ENCODE results near the gene NPR2. TPM values are rescaled to one million over a fixed set of nuclear protein-coding genes. Genes with fewer than 3 reads are reported as not detected.

The NPR2 gene
- total RNA-seq, 2 experiments from 2014 or later, result 10.8 to 11.1 TPM

DNA sequence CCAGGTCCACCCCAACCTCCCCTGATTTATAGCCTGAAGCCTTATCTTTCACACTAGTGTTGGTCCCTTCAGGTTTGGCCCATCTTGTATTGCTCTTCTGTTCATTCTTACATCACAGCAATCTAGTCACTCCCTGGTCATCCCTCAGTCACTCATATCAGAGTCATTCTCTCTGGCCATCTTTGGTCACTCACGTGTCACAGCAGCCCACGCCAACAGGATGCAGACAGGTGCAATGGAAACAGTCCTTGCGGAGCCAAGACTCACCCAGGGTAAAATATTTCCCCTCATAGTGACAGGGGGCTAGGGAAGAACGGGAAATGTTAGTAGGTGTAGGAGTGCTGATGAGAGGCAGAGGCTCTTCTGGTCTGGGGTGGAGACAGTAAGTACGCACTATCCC is 37.9 kb upstream of the NPR2 start:
- ATAC-seq (no peak), DNase-seq (no peak)
- H3K36me3 Mint-ChIP-seq (ENCODE audit: low read depth), result peaks cover 21% of the 10 kb centered on the region
- no peak overlapping the region for H3K4me3 Mint-ChIP-seq
- ChIA-PET CTCF (interaction anchor here (1.4 to 4.5 kb wide), 3 partner anchors 19 to 65 kb away, joined by 3 to 61 read pairs (median 4); partner anchors contain the start of genes CREB3 and TLN1), POLR2A (interaction anchor here (1.1 kb wide), 1 partner anchor 57 kb away, joined by 3 read pairs; no protein-coding TSS in a partner anchor)
- no peaks in the 10 kb centered on the region for H3K9me3 Mint-ChIP-seq (ENCODE audit: insufficient read depth)
- peaks cover 34% of the 10 kb centered on the region for H3K4me1 Mint-ChIP-seq (ENCODE audit: low read depth)
- no peak overlapping the region for H3K27ac Mint-ChIP-seq
- no peaks in the 10 kb centered on the region for H3K27me3 Mint-ChIP-seq (ENCODE audit: low read depth)

DNA sequence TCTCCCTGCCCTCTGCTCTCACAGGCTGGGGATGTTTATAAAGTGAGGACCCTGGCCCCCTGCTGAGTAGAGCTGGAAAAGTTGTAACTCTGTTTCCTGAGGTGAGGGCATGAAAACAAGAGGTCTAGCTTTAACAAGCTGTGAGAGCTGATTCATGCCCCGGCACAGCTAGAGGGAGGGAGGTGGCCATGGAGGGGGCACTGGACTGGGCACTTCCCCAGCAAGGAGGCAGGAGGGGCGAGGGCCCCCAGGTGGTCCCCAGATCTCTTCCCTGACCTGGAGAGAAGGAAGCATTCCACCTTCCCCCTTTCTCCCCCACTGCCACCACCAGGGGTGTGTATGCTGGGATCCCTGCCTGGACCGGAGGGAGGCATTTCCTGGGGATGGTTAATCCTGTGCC is 37.1 kb upstream of the NPR2 start, which contains the start of gene MSMP:
Gene MSMP, minus strand, starts transcription at position 13 of the 400 bp plus-strand sequence. CDS start 147 bp downstream, outside the sequence.
- POLR2A ChIA-PET, result no interaction called here

DNA sequence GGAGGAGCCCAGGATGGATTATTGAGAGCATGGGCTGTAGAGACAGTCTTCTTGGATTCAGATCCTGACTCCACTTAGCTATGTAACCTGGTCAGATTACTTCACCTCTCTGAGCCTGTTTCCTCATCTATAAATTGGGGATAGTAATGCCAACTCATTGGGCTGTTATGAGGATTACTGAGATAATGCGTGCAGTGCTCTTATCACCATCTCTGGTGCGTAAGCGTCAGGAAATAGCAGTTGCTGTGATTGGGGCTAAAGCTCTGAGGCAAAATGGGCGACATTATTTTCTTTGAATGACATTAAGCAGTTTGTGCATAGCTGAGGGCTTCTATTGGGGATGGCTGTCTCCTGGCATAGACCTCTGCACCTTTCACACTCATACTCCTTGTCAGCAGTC is 36.3 kb upstream of the NPR2 start:
- H3K27ac Mint-ChIP-seq, result no peak overlapping the region
- peaks cover 43% of the 10 kb centered on the region for H3K4me1 Mint-ChIP-seq (ENCODE audit: low read depth)
- DNase-seq (no peak), ATAC-seq (no peak)
- H3K4me3 Mint-ChIP-seq, result no peak overlapping the region
- ChIA-PET POLR2A (no interaction called here), CTCF (interaction anchor here (1.1 to 4.5 kb wide), 10 partner anchors 9 to 127 kb away, joined by 3 to 61 read pairs (median 10); partner anchors contain the start of genes CREB3, HINT2, SPAG8 and TLN1)
- H3K27me3 Mint-ChIP-seq (ENCODE audit: low read depth), result no peaks in the 10 kb centered on the region
- no peaks in the 10 kb centered on the region for H3K9me3 Mint-ChIP-seq (ENCODE audit: insufficient read depth)
- peaks cover 29% of the 10 kb centered on the region for H3K36me3 Mint-ChIP-seq (ENCODE audit: low read depth)

More for the DNA sequence above, 37.1 kb upstream of the NPR2 start, which contains the start of gene MSMP:
- Mint-ChIP-seq H3K9me3 (ENCODE audit: insufficient read depth) (no peaks in the 10 kb centered on the region), H3K36me3 (ENCODE audit: low read depth) (peaks cover 27% of the 10 kb centered on the region), H3K27ac (no peak within 1 kb of the TSS), H3K4me3 (no peak within 1 kb of the TSS), H3K4me1 (ENCODE audit: low read depth) (peaks cover 41% of the 10 kb centered on the region), H3K27me3 (ENCODE audit: low read depth) (no peaks in the 10 kb centered on the region)
- CTCF ChIA-PET, result interaction anchor here (1.5 to 4.5 kb wide), 3 partner anchors 14 to 25 kb away, joined by 3 to 61 read pairs (median 4); partner anchors contain the start of genes CREB3 and TLN1
- DNase-seq, result no peak
- ATAC-seq, result no peak

DNA sequence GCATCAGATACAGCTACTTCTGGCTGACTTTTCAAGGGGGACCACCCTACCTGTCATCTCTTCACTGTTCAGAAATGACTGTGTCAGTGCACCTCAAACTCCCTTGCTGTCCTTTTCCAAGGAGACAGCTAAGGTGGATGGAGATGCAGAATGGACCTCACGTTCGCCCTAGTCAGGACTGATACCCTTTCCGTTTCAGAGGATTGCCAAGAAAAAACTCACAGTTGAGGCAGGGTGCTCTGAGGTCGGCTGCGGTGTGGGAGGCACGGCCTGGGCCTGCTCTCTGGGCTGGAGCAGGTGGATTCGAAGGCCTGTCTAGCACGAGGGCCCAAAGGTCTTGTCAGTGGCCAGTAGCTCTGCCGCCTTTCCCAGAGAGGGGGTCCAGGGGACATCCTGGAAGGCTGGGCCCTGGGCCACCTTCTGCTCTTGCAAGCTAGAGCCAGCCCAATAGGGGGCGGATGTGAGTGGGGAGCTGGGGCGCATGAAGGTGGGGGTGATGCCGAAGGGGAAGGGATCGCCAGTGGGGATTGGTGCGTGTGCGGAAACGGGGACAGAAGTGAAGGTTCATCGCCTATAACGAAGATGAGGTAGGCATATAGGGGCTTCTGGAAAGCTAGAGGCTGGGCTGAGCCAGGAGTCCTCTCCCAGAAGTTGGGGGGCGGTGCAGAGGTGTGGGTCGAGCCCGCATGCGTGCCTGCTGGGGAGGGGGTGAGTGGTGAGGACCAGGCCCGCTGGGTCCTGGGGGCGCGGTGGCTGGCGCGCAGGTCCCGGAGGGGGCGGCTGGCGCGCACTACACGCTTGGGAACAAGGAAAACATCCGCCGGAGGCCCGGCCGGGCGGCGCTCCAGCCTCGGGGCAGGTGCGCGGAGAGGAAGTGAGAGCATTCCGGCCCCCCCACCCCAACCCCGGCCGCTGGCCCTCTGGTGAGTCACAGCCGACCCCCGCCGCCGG is 34.8 kb upstream of the NPR2 start:
- Mint-ChIP-seq H3K27ac (peak overlapping the region; percentile 94), H3K4me1 (ENCODE audit: low read depth) (peaks cover 35% of the 10 kb centered on the region), H3K4me3 (peak overlapping the region; percentile 87), H3K9me3 (ENCODE audit: insufficient read depth) (no peaks in the 10 kb centered on the region), H3K27me3 (ENCODE audit: low read depth) (no peaks in the 10 kb centered on the region), H3K36me3 (ENCODE audit: low read depth) (peaks cover 27% of the 10 kb centered on the region)
- ATAC-seq (peak; percentile 87), DNase-seq (peak; percentile 87)
- POLR2A ChIA-PET, result interaction anchor here (0.8 kb wide), 1 partner anchor 16 kb away, joined by 3 read pairs; no protein-coding TSS in a partner anchor
- CTCF ChIA-PET, result interaction anchor here (0.7 to 4.5 kb wide), 32 partner anchors 8 to 146 kb away, joined by 3 to 61 read pairs (median 6); partner anchors contain the start of genes ARHGEF39, CCDC107, CREB3 and GBA2

DNA sequence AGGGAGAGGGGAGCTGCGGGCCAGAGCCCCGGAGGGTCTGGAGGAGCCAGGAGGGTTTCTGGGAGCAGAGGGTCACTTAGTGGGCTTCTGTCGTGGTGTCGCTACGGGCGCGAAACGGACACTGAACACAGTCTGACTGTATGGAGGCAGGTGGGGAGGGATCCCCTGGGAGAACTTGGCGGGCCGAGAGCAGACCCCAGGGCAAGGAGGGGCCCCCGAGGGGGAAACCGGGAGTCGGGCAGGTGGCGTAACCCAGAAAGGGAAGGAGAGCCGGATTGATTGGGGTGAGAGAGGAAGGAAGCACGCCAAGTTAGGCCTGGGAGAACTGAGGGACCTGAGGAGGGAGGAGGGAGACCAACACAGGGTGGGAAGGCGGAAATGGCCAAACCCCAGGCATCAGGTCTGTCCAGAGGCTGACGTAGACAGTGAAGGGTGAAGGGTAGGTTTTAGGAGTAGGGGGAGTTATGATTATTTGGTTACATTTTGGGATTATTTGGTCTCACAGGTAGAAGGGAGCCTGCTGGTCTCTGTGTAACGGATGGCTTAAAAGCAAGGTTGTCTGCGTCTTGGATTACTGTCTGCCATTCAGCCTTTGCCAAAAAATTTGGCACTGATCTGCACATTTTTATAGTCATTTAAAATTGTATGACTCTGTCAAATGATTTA is 34.0 kb upstream of the NPR2 start:
- Mint-ChIP-seq H3K27ac (peak overlapping the region; percentile 91), H3K9me3 (ENCODE audit: insufficient read depth) (no peaks in the 10 kb centered on the region), H3K27me3 (ENCODE audit: low read depth) (no peaks in the 10 kb centered on the region), H3K4me3 (peak overlapping the region; percentile 87), H3K36me3 (ENCODE audit: low read depth) (peaks cover 21% of the 10 kb centered on the region), H3K4me1 (ENCODE audit: low read depth) (peaks cover 35% of the 10 kb centered on the region)
- DNase-seq, result peak; percentile 37
- CTCF ChIA-PET, result interaction anchor here (0.7 to 4.5 kb wide), 25 partner anchors 7 to 125 kb away, joined by 3 to 61 read pairs (median 6); partner anchors contain the start of genes ARHGEF39, CCDC107, CREB3 and GBA2
- POLR2A ChIA-PET, result no interaction called here
- ATAC-seq, result peak; percentile 48

DNA sequence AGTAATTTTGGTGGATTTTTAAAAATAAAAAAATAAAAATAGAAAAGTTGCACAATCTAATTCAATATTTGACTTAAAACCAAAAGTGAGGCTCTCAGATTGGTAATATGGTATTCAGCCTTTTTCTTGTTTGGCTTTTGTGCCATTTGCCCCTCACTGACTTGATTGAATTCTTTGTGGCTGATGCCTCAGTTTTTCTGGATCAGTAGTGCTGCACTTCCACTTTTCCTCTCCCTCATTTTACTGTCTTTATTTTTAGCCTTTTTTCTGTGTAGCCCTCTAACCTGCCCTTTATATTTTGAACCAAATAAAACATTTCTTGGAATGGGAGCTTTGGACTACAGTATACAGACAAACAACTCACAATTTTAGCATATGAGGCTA is 33.5 kb upstream of the NPR2 start:
- no peak for ATAC-seq
- POLR2A ChIA-PET, result no interaction called here
- Mint-ChIP-seq H3K27ac (peak overlapping the region; percentile 17), H3K4me1 (ENCODE audit: low read depth) (peaks cover 35% of the 10 kb centered on the region), H3K9me3 (ENCODE audit: insufficient read depth) (no peaks in the 10 kb centered on the region), H3K4me3 (peak overlapping the region; percentile 87), H3K27me3 (ENCODE audit: low read depth) (no peaks in the 10 kb centered on the region), H3K36me3 (ENCODE audit: low read depth) (peaks cover 18% of the 10 kb centered on the region)
- CTCF ChIA-PET, result interaction anchor here (1.4 to 3.0 kb wide), 3 partner anchors 8 to 124 kb away, joined by 3 to 7 read pairs (median 6); no protein-coding TSS in a partner anchor
- DNase-seq, result no peak

DNA sequence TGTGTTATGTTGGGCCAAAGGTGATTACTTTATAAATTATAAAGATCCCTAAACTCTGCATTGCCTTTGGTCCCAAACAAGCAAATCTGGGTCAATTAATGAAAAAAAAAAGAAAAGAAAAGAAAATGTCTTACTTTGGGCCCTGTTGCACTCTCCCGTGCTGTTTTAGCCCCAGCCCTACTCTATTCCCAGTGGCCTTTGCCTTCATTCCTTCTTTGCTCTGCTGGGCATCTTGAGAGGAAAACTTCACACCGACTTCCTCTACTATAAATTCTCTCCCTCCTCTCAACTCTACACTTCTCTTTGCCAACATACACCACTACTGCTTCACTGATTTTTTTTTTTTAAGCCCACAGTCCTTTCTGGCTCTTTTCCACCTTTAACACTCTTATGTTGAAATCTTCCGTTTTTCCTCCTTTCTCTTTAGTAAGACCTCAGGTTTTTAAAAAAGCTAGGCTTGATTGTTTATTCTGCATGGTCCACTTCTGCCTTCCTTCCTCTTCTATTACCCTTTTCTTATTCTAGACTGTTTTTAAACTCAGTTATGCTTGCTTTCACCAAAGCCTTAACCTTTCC is 32.8 kb upstream of the NPR2 start:
- H3K27ac Mint-ChIP-seq, result peak overlapping the region; percentile 7
- ChIA-PET POLR2A (no interaction called here), CTCF (interaction anchor here (1.4 to 3.0 kb wide), 3 partner anchors 9 to 123 kb away, joined by 3 to 7 read pairs (median 6); no protein-coding TSS in a partner anchor)
- H3K4me3 Mint-ChIP-seq, result peak overlapping the region; percentile 55
- ATAC-seq (no peak), DNase-seq (no peak)
- H3K36me3 Mint-ChIP-seq (ENCODE audit: low read depth), result peaks cover 19% of the 10 kb centered on the region
- H3K9me3 Mint-ChIP-seq (ENCODE audit: insufficient read depth), result no peaks in the 10 kb centered on the region
- peaks cover 37% of the 10 kb centered on the region for H3K4me1 Mint-ChIP-seq (ENCODE audit: low read depth)
- no peaks in the 10 kb centered on the region for H3K27me3 Mint-ChIP-seq (ENCODE audit: low read depth)

DNA sequence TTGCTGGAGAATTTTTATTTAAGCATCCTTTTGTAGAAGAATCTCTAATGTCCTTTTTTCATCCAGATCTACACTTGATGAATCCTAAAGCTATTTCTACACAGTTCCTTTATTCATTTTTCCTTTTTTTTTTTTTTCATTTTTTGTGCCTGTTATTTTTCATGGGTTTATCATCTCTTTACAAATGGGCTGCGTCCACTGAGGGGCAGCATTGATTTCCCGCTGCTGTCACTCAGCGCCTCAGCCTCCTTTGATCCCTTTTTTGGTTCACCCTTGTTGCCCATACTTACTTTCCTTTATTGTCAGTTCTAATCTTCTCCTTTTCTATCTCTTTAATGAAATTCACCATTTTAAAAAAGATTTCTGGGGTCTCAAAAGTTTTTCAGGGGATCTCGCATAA is 31.6 kb upstream of the NPR2 start:
- POLR2A ChIA-PET, result interaction anchor here (0.6 to 2.0 kb wide), 3 partner anchors 10 to 225 kb away, joined by 3 to 6 read pairs (median 3); partner anchors contain the start of genes GBA2 and RGP1
- no peaks in the 10 kb centered on the region for H3K27me3 Mint-ChIP-seq (ENCODE audit: low read depth)
- ATAC-seq (no peak), DNase-seq (no peak)
- no peak overlapping the region for H3K4me3 Mint-ChIP-seq
- H3K9me3 Mint-ChIP-seq (ENCODE audit: insufficient read depth), result no peaks in the 10 kb centered on the region
- CTCF ChIA-PET, result interaction anchor here (0.6 to 3.0 kb wide), 4 partner anchors 11 to 250 kb away, joined by 3 to 7 read pairs (median 4); partner anchors contain the start of genes GBA2 and RGP1
- no peak overlapping the region for H3K27ac Mint-ChIP-seq
- peaks cover 37% of the 10 kb centered on the region for H3K4me1 Mint-ChIP-seq (ENCODE audit: low read depth)
- peaks cover 16% of the 10 kb centered on the region for H3K36me3 Mint-ChIP-seq (ENCODE audit: low read depth)

DNA sequence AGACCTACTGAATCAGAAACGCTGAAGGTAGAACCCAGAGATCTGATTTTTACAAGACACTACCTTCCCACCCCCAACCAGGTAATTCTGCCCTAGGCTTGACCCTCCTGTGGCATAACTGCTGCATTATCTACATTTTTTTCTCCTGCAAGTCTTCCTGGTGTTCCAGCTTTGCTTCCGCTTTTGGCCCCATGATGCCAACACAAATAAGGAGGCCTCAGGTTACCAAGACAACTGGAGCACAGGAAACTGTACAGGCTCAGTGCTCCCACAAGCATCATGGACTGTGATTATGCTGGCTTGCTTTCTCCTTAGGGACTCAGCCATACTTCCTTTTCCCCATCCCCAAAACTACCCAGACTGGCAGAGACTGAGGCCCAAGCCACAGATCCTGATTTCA is 30.7 kb upstream of the NPR2 start:
- DNase-seq (no peak), ATAC-seq (no peak)
- Mint-ChIP-seq H3K4me3 (no peak overlapping the region), H3K27me3 (ENCODE audit: low read depth) (no peaks in the 10 kb centered on the region), H3K36me3 (ENCODE audit: low read depth) (peaks cover 16% of the 10 kb centered on the region), H3K27ac (no peak overlapping the region), H3K9me3 (ENCODE audit: insufficient read depth) (no peaks in the 10 kb centered on the region), H3K4me1 (ENCODE audit: low read depth) (peaks cover 36% of the 10 kb centered on the region)
- CTCF ChIA-PET, result interaction anchor here (0.8 to 3.0 kb wide), 6 partner anchors 10 to 121 kb away, joined by 3 to 12 read pairs (median 4); partner anchors contain the start of genes GBA2 and RGP1
- POLR2A ChIA-PET, result interaction anchor here (1.4 to 2.0 kb wide), 2 partner anchors 11 to 24 kb away, joined by 3 to 6 read pairs; partner anchors contain the start of genes GBA2 and RGP1

DNA sequence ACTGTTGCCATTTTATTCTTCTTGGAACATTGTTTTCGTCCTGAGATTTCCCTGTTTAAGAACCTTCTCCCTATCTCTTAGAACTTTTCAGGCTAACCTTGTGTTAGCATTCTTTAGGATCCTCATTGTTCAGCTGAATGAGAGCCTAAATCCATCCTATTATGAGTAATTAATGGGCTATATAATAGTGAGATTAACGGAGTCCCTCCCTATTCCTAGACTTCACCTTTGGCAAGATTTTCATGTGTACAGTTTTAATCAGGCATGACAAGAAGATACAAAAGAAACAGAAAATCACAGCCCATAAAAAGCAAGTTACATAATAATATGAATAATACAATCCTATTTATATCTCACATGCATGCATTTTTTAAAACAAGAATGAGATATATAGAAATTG is 28.2 kb upstream of the NPR2 start:
- Mint-ChIP-seq H3K4me3 (no peak overlapping the region), H3K27ac (no peak overlapping the region), H3K27me3 (ENCODE audit: low read depth) (no peaks in the 10 kb centered on the region), H3K9me3 (ENCODE audit: insufficient read depth) (no peaks in the 10 kb centered on the region), H3K36me3 (ENCODE audit: low read depth) (peaks cover 14% of the 10 kb centered on the region), H3K4me1 (ENCODE audit: low read depth) (peaks cover 18% of the 10 kb centered on the region)
- ATAC-seq, result no peak
- ChIA-PET POLR2A (interaction anchor here (0.6 to 0.7 kb wide), 3 partner anchors 25 to 1530 kb away, joined by 3 to 4 read pairs (median 3); no protein-coding TSS in a partner anchor), CTCF (interaction anchor here (0.6 to 1.5 kb wide), 7 partner anchors 14 to 194 kb away, joined by 3 to 5 read pairs (median 3); partner anchors contain the start of genes CREB3, GBA2, RGP1 and TLN1)
- DNase-seq, result no peak
